Tibial artery (tissue), 4 donors: Measurements from ENCODE around the gene CELSR3.

ENCODE experiments used
- DNase-seq, 2 donors: peaks; one replicate each; pipeline ENCODE4 v3.0.0-alpha.2; 2019
- H3K27ac ChIP-seq, 2 donors: fragments of 200-600 bp; sonication (generic) in 1 of 2; 1 replicate in 1 of 2; 2 replicates in 1 of 2; pipeline ENCODE4 v1.5.1; 2018 to 2019; ENCODE audit warnings: mild to moderate bottlenecking in 1 of 2
- H3K27me3 ChIP-seq, 2 donors: fragments of 200-600 bp; sonication (generic) in 1 of 2; one replicate each; pipeline versions ENCODE4 v1.5.1 to v1.6.0; 2016 to 2019
- H3K36me3 ChIP-seq, 3 donors: fragments of 200-600 bp; sonication (generic) in 2 of 3; one replicate each; pipeline ENCODE4 v1.5.1; 2016 to 2019; ENCODE audit warnings: mild to moderate bottlenecking in 2 of 3
- H3K4me1 ChIP-seq, 4 donors: fragments of 200-600 bp; sonication (generic) in 2 of 4; 1 replicate in 3 of 4; 2 replicates in 1 of 4; pipeline ENCODE4 v1.5.1; 2016 to 2019
- H3K4me3 ChIP-seq, 2 donors: fragments of 200-600 bp; sonication (generic) in 1 of 2; 1 replicate in 1 of 2; 2 replicates in 1 of 2; pipeline ENCODE4 v1.5.1; 2018 to 2019; ENCODE audit warnings: mild to moderate bottlenecking in 2 of 2
- H3K9me3 ChIP-seq, 3 donors: fragments of 200-600 bp; sonication (generic) in 1 of 3; one replicate each; pipeline ENCODE4 v1.5.1; 2016 to 2019
- intact Hi-C: fragments of 100-400 bp; cut with DNase I; formaldehyde crosslinking; loops from one replicate; pipeline ENCODE4 v1.15.0; 2023; ENCODE audit warnings: low total_unique reads
- TF ChIP-seq, protein P1 (sequence below), 2 experiments: fragments of 200-600 bp in 1 of 2; fragments of 450-650 bp in 1 of 2; IDR thresholded peaks; one replicate each; pipeline ENCODE4 v1.5.1; 2017 to 2019; ENCODE audit warnings: antibody characterized with exemption in 2 of 2, mild to moderate bottlenecking in 1 of 2, moderate library complexity in 1 of 2

Gene CELSR3

DNA sequence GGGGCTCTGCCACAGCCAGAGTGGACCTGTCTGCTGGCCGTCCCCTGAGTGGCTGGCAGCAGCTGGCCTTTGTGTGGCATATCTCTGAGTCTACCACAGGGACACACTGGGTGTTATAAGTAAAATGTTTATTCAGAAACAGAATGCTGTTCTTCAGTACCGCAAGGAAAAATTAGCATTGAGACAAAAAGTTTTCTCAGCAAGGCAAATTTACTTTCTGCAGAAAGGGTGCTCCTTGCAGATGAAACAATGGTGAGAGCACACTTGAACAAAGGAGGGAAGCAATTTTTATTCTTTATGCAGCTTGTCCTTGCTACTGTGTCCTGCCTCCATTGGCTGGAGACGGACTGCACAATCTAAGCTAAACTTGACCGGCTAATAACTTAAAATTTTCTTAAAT, 45.1 kb downstream of the CELSR3 start:
- no peak overlapping the region for H3K4me3 ChIP-seq
- TF ChIP-seq, protein P1, sequence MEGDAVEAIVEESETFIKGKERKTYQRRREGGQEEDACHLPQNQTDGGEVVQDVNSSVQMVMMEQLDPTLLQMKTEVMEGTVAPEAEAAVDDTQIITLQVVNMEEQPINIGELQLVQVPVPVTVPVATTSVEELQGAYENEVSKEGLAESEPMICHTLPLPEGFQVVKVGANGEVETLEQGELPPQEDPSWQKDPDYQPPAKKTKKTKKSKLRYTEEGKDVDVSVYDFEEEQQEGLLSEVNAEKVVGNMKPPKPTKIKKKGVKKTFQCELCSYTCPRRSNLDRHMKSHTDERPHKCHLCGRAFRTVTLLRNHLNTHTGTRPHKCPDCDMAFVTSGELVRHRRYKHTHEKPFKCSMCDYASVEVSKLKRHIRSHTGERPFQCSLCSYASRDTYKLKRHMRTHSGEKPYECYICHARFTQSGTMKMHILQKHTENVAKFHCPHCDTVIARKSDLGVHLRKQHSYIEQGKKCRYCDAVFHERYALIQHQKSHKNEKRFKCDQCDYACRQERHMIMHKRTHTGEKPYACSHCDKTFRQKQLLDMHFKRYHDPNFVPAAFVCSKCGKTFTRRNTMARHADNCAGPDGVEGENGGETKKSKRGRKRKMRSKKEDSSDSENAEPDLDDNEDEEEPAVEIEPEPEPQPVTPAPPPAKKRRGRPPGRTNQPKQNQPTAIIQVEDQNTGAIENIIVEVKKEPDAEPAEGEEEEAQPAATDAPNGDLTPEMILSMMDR (IDR thresholded peaks at IDR 0.05): no peak
- intact Hi-C loops: no loop called here

DNA sequence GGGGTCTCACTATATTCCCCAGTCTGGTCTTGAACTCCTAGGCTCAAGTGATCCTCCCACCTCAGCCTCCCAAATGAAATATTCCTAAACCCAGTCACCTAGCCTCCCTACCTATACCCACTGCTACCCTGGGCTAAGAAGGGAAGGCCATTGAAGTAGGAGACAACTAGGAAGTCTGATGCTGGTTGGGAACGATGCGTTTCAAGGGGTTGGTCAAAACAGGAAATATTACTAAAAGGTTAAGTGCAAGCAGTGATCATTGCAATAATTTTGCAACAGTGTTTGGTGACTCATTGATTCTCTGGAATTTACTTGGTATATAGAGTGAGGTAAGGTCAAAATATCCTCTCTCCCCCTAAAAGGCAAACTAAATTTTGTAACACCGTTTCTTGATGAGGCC, 48.6 kb downstream of the CELSR3 start:
- TF ChIP-seq, protein P1 (IDR thresholded peaks at IDR 0.05): no peak
- Histone ChIP-seq H3K4me3 (no peak overlapping the region), H3K36me3 (peaks cover 0 to 6% (median 0%) of the 10 kb centered on the region in 3 donors), H3K9me3 (peaks cover 0 to 18% (median 13%) of the 10 kb centered on the region in 3 donors), H3K27me3 (no peaks in the 10 kb centered on the region), H3K4me1 (peaks cover 0 to 28% (median 10%) of the 10 kb centered on the region in 4 donors), H3K27ac (no peak overlapping the region)
- no peak for DNase-seq
- intact Hi-C loops: no loop called here

More for the DNA sequence above, 45.1 kb downstream of the CELSR3 start:
- peak overlapping the region; percentile 86 to 93 for H3K27ac ChIP-seq
- H3K36me3 ChIP-seq: peaks cover 5 to 10% (median 6%) of the 10 kb centered on the region in 3 donors
- H3K27me3 ChIP-seq: no peaks in the 10 kb centered on the region
- peaks cover 0 to 47% (median 30%) of the 10 kb centered on the region in 4 donors for H3K4me1 ChIP-seq
- peaks cover 0 to 18% (median 13%) of the 10 kb centered on the region in 3 donors for H3K9me3 ChIP-seq
- no peak for DNase-seq

DNA sequence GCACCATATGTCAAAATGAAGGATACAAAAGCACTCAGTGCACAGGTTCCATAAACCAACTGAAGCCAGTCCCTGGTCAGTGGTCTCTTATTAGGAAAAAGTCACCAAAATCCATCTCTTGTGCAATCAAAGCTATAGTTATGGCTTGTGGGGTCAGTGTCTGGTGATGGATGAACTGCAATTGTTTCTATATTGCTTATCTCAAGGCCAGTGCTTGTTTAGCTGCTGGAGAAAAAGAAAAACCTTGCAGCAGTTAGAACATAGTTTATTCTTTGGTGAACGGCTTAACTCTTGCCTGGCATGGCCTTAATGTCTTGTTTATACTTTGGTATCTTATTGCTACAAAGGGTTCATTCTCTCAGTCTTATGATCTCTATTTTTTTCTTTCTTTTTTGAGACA, 50.4 kb downstream of the CELSR3 start:
- Histone ChIP-seq H3K4me1 (peaks cover 0 to 30% (median 15%) of the 10 kb centered on the region in 4 donors), H3K4me3 (no peak overlapping the region), H3K27me3 (no peaks in the 10 kb centered on the region), H3K36me3 (peaks cover 0 to 4% (median 0%) of the 10 kb centered on the region in 3 donors), H3K9me3 (peaks cover 0 to 10% (median 6%) of the 10 kb centered on the region in 3 donors), H3K27ac (no peak overlapping the region)
- TF ChIP-seq, protein P1 (IDR thresholded peaks at IDR 0.05): no peak
- intact Hi-C loops: no loop called here
- no peak for DNase-seq

DNA sequence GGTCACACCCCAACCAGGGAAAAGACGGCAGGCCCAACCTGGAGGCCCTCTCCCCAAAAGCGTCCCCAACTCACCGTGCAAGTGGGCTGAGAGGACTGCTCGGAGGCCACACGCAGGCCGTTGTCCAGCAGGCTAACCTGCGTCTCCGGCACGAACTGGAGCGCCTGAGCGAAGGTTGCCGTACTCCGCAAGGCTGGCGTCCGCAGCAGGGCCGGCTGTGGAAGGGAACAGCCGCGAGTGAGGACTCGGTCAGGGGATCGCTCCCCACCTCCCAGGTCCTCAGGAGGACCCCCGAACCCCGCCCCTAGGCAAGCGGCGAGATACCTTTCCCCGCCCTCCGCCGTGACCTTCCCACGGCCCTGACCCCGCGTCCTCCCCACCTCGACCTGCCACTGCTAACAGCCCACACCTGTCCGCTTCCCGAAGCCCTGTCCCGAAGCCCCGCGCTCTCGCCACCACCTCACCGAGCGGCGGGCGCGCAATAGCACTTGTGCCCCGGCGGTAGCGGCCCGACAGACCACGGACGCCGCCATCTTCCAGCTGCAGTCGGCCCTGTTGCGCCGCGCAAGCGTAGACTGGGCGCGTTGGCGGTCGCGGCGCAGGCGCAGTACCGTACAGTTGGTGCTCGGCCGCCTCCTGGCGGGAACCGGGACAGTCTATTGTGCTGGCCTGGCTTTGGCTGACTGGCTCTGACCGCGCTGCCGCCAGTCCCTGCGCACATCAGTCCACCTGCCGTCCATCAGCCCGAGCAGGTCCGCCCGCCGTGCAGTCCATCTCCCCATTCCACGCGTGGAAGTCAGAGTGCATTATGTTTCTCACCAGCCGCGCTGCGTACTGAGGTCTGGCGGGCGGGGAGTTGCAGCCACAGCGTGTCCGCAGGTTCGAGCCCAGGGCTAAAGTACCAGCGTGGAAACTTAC, 53.3 kb downstream of the CELSR3 start, which contains the start of gene UQCRC1:
TSS of gene UQCRC1 (minus strand) at position 559 of the 918 bp plus-strand sequence. CDS start at position 533, 26 bp downstream.
- TF ChIP-seq, protein P1 (IDR thresholded peaks at IDR 0.05): peak; percentile 80 to 96
- Histone ChIP-seq H3K9me3 (no peaks in the 10 kb centered on the region), H3K4me1 (peaks cover 0 to 27% (median 15%) of the 10 kb centered on the region in 4 donors), H3K4me3 (peak within 1 kb of the TSS; percentile 81 to 84), H3K36me3 (peaks cover 16 to 21% (median 17%) of the 10 kb centered on the region in 3 donors), H3K27me3 (no peaks in the 10 kb centered on the region), H3K27ac (peak within 1 kb of the TSS; percentile 87 to 88)
- intact Hi-C loops: no loop called here
- peak; percentile 89 to 94 for DNase-seq

DNA sequence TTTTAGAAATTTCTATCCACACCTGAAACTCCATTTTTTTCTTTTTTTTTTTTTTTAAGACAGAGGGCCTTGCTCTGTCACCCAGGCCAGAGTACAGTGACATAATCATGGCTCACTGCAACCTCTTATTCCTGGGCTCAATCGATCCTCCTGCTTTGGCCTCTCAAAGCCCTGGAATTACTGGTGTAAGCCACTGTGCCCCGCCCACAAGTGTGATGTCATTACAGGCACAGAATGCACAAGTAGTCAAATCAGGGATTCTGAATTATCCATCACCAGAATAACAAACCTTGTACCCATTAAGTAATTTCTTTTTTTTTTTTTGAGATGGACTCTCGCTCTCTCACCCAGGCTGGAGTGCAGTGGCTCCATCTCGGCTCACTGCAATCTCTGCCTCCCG, 55.2 kb downstream of the CELSR3 start:
- Histone ChIP-seq H3K9me3 (no peaks in the 10 kb centered on the region), H3K4me1 (peaks cover 0 to 23% (median 15%) of the 10 kb centered on the region in 4 donors), H3K4me3 (no peak overlapping the region), H3K27ac (no peak overlapping the region), H3K27me3 (no peaks in the 10 kb centered on the region), H3K36me3 (peaks cover 35 to 40% (median 35%) of the 10 kb centered on the region in 3 donors)
- intact Hi-C loops: no loop called here
- DNase-seq: no peak
- TF ChIP-seq, protein P1 (IDR thresholded peaks at IDR 0.05): no peak
